A673 (cell line): ENCODE results near the gene ATP8B4.

ENCODE experiments used
- EZH2 ChIP-seq: fragments of 200-600 bp; sonication (generic); IDR thresholded peaks from 2 replicates; pipeline ENCODE4 v1.6.1; 2017; ENCODE audit warnings: borderline replicate concordance, low read depth, mild to moderate bottlenecking, mixed read lengths, antibody characterized with exemption, low read length; ENCODE audit not compliant: poor library complexity, severe bottlenecking
- TF ChIP-seq, protein P1 (sequence below): fragments of 300-800, 200-600 bp; sonication (generic); conservative IDR thresholded peaks from 2 replicates; pipeline ENCODE4 v1.5.1; 2017; ENCODE audit warnings: low read depth, mild to moderate bottlenecking, antibody characterized with exemption, low read length, moderate library complexity, mixed read lengths

DNA sequence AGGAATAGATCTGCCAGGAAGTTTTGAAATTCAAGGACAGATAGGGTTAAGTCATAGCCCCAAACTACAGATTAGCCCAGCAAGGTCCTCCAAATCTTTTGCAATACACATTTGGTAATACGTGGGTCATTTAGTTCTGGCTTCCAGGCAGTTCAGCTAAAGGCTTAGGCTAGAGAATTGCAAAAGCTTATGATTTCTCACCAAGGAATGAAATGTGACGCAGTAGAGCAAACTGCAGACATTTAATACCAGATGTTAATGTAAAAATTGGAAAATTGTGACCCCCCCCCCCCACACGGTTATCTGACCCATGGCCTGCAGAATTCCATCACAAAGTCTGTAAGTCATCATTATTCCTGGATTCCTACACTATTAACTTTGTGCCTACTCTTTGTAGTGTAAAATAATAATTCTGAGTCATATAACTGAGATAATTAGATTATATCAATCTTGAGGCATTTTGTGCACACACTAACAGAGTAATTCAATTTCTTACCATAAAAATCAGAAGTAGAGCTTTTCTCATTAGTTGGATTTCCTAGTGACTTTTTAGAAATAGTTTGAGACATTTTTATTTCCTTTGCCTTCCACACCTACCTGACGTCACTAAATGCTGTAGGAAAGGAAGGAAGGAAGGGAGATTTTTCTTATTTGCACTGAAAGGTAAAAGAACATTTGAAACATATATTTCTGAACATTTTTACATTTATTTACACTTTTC, 263.0 kb downstream of the ATP8B4 start:
- TF ChIP-seq, protein P1, sequence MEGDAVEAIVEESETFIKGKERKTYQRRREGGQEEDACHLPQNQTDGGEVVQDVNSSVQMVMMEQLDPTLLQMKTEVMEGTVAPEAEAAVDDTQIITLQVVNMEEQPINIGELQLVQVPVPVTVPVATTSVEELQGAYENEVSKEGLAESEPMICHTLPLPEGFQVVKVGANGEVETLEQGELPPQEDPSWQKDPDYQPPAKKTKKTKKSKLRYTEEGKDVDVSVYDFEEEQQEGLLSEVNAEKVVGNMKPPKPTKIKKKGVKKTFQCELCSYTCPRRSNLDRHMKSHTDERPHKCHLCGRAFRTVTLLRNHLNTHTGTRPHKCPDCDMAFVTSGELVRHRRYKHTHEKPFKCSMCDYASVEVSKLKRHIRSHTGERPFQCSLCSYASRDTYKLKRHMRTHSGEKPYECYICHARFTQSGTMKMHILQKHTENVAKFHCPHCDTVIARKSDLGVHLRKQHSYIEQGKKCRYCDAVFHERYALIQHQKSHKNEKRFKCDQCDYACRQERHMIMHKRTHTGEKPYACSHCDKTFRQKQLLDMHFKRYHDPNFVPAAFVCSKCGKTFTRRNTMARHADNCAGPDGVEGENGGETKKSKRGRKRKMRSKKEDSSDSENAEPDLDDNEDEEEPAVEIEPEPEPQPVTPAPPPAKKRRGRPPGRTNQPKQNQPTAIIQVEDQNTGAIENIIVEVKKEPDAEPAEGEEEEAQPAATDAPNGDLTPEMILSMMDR, result no peak
- TF ChIP-seq EZH2, result no peak
